Endometrium (tissue), 2 donors: ENCODE data around the gene SIPA1L3.

Experiments used
- FAIRE-seq: peaks from 2 replicates; lab custom pipeline; 2012; peaks lifted over from hg19 to GRCh38; lab: Jason Lieb, UNC
- donor health status: control.
- donor health status: control.

The SIPA1L3 gene

GRCh38 chr19:37979547-37980082 is 72.6 kb downstream of the SIPA1L3 start:
- FAIRE-seq = no peak

- FAIRE-seq = no peak
These were observed 73.6 kb downstream of the SIPA1L3 start for GRCh38 chr19:37980419-37981170.

GRCh38 chr19:37981785-37982475 is 74.9 kb downstream of the SIPA1L3 start:
- FAIRE-seq = no peak

GRCh38 chr19:37982655-37983054 is 75.6 kb downstream of the SIPA1L3 start:
- no peak for FAIRE-seq

GRCh38 chr19:37983153-37983552 is 76.1 kb downstream of the SIPA1L3 start:
- no peak for FAIRE-seq

- FAIRE-seq = no peak
These were observed 76.9 kb downstream of the SIPA1L3 start for GRCh38 chr19:37983916-37984315.

GRCh38 chr19:37986048-37986750 is 79.2 kb downstream of the SIPA1L3 start:
- no peak for FAIRE-seq

- no peak for FAIRE-seq
These were observed 80.6 kb downstream of the SIPA1L3 start for GRCh38 chr19:37987356-37988332.

GRCh38 chr19:37988758-37989635 is 82.0 kb downstream of the SIPA1L3 start:
- no peak for FAIRE-seq

GRCh38 chr19:37989855-37990254 is 82.8 kb downstream of the SIPA1L3 start:
- FAIRE-seq = no peak

- FAIRE-seq = no peak
These were observed 83.4 kb downstream of the SIPA1L3 start for GRCh38 chr19:37990362-37990761.

- no peak for FAIRE-seq
These were observed 84.3 kb downstream of the SIPA1L3 start for GRCh38 chr19:37991176-37991835.

GRCh38 chr19:37991841-37992248 is 84.8 kb downstream of the SIPA1L3 start:
- FAIRE-seq = no peak

- FAIRE-seq = no peak
These were observed 85.8 kb downstream of the SIPA1L3 start for GRCh38 chr19:37992761-37993160.

GRCh38 chr19:37994823-37995130 is 87.8 kb downstream of the SIPA1L3 start:
- no peak for FAIRE-seq

- no peak for FAIRE-seq
These were observed 88.3 kb downstream of the SIPA1L3 start for GRCh38 chr19:37995346-37995745.

- no peak for FAIRE-seq
These were observed 90.9 kb downstream of the SIPA1L3 start for GRCh38 chr19:37997911-37998344.

- no peak for FAIRE-seq
These were observed 91.8 kb downstream of the SIPA1L3 start for GRCh38 chr19:37998801-37999308.

- FAIRE-seq = no peak
These were observed 92.6 kb downstream of the SIPA1L3 start for GRCh38 chr19:37999309-38000213.
